Stimulated activated CD4-positive, alpha-beta T cell treated with anti-CD3 and anti-CD28 coated beads, TNF-alpha, amount 100 ng/mL, for 1 hour (primary cell): Measurements from ENCODE around the gene PCGF5.
"Not testable (repeated sequence)": the region's sequence is repeated elsewhere in the genome, so short reads cannot be mapped to it uniquely, and the experiment has no call there.

ENCODE experiments used
- DNase-seq, 3 donors: peaks; one replicate each; pipeline ENCODE4 v3.0.0-alpha.2; 2020; ENCODE audit warnings: low read depth in 3 of 3, low spot score in 1 of 3

Gene PCGF5

GRCh38 chr10:91271886-91272285 lies 51.4 kb downstream of the PCGF5 start:
- no peak for DNase-seq

DNA sequence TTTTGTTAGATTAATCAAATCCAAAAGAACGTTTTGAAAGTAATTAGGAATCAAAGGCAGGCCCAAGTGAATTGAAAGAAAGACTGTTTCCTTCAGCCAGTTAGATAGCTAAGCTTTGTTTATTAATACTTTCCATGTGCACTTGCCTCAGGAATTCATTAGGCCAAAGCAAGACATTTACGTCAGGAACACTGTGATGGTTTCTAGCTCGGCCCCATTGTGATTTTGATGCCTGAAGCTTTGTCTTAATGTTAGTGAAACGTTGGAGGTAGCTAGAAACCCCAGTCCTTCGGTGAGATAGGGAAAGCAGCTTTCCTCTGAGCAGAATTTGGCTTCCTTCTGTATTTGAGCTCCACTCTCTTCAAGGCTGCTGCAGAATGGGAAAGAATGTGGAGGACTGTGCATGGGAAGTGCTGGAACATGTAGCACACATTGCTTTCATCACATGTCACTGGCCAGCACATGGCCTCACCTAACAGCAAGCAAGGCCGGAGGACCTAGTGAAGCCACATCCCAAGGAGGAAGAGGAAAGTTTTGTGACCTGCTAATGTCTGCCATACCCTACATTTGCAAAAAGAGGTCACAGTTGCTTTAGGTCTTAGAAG lies 64.1 kb downstream of the PCGF5 start:
- no peak for DNase-seq

GRCh38 chr10:91286572-91286971 lies 66.1 kb downstream of the PCGF5 start:
- no peak for DNase-seq

DNA sequence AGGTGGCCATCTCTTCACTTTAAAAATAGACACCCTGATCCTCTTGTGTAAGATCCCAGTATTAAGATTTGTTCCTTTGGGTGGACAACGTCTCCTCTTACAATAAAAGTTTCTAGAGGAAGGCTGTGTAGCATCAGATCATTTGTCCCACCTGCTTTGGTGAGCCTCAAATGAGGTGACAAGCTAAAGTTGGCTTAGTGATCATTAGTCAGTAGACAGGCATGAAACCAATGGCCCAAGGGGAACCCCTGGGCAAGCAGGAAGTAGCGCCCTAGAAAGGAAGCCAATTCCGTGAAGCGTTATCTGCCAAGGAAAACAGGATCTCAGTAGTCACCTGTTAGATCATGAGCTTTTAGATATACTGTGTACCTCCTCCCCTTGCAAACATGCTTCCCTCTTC lies 66.8 kb downstream of the PCGF5 start:
- no peak for DNase-seq

DNA sequence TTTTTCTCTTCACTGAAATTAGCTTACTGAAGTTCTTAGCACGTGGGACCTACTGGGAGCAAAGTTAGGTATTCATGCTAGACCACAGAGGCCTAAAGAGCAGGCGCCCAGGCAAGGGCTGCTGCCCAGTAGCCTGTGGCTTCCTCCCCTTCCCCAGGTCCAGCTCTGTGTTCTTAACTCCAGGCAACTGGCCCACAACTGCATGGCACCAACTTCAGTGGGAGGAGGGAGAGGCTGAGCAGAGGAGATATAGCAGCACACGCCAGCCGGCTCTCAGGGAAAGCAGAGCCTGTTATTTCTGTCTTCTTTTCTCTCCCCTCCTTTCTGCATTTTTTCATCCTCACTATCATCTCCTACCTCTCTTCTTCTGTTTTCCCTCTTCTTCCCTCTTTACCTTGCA lies 67.4 kb downstream of the PCGF5 start:
- no peak for DNase-seq

DNA sequence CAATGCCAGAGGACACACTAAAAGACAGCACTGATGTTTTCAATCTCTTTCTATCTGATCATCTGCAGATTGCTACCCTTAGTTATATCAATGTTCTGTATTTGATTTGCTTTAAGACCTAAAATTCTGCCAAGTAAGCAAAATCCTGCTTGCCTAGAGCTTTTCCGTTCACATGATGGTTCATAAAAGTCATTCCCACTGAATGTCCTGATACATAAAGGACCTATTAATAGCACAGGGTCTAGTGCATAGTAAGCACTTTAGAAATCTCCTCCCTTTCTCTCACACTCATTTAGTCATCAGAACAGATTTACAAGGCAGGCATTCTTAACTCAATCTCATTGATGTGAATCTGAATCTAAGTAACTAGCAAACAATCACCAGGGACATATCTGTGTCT lies 68.8 kb downstream of the PCGF5 start:
- DNase-seq: no peak

DNA sequence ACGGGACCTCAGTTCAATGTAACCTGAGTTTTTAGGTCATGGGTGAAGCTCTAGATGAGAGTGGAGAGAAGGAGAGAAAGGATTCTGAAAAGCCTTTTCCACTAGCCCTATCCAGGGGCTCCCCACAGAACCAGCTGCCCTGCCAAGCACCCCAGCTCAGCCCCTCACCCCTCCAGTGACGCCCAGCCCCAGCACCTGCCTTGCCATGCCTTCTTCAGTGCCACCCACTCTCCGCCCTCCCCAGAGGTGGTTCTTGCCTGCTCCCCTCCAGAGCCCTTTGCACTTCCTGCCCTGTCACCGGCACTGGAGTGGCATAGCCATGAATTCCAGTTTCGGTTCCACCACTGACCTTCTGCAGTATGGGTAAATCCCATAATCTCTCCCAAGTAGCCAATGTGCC lies 70.1 kb downstream of the PCGF5 start:
- DNase-seq: no peak

DNA sequence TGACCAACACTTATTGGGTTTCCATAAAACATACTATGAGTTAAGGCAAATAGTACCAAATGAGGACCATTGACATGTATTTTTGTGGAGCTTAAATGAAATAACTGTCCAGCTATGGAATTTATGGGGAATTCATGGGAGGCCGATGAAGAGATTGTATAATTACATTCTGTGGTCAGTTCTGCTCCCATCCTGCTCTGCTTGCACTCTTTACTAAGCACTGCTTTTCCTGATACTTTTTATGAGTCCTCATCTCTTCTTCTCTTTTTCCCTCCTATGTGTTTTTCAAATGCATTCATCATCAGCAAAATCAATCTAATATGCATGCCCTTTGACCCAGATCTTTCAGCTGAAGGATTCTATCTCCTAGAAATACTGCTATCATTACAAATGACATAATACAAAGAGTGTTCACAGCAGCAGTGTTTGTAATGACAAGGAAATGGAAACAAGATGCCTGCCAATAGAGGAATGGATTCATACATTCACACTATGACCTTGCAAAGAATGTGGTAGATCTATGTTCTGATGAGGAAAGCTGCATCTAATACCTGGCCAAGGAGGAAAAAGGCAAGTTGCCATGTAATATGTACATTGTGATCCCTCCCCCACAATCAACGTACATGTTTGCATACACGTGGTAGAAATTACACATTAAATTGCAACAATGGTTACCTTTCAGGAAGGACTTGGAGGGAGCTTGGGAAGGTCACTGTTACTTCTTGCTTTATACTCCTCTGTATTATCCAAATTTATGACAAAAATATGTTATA lies 73.9 kb downstream of the PCGF5 start:
- no peak for DNase-seq

DNA sequence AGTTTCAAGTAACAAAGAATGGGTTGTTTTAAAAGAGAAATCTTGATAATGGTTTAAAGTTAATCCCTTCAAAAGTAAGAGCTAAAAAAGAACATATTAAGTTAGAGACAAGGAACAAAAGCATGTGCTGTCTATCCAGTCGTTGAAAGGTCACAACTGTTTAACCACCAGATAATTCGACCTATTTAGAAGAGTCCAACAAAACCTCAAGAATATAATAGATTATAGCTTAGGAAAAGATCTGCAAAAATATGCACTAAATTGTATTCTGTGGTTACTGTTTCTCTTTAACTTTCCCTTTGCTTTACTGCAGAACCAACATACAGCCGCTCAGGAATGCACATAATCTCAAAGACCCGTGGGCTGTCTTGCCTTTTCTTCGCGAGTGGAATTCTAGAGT lies 74.9 kb downstream of the PCGF5 start:
- no peak for DNase-seq

DNA sequence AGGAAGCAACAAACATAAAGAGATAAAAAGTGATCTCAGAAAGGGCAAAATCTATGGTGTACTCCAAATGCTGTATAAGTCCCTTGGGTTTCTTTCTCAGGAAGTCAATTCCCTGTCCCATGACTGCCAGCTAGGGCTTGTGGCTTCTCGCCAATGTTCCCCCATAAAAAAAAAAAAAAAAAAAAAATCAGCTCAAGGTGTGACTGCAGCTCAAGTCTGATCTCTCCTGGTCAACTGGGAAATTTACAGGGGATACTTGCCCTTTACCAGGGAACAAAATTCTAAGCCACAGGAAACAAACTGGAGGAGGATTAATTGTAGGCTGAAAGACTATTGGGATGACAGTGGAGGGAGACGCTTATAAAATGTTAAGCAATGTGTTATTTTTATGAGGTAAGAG lies 76.0 kb downstream of the PCGF5 start:
- DNase-seq: no peak

GRCh38 chr10:91298224-91298871 lies 77.9 kb downstream of the PCGF5 start:
- DNase-seq: peak; percentile 29 to 60 (median 60)

GRCh38 chr10:91299999-91300575 lies 79.6 kb downstream of the PCGF5 start:
- DNase-seq: no peak

DNA sequence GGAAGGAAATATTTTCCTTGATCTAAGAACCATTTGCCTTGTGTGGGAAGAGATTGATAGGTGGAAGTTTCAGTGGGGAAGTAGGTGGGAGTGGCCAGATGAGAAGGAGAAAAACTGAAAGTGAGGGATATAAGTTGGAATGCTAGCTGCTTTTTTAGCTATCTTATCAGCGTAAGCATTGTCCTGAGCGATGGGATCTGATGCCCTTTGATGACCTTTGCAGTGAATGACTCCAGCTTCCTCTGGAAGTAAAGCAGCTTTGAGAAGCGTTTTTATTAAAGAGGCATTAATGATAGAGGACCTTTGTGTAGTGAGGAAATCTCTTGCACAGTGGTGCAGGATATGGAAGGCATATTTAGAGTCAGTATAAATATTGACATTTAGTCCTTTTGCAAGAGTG lies 82.5 kb downstream of the PCGF5 start:
- DNase-seq: not testable (repeated sequence)

DNA sequence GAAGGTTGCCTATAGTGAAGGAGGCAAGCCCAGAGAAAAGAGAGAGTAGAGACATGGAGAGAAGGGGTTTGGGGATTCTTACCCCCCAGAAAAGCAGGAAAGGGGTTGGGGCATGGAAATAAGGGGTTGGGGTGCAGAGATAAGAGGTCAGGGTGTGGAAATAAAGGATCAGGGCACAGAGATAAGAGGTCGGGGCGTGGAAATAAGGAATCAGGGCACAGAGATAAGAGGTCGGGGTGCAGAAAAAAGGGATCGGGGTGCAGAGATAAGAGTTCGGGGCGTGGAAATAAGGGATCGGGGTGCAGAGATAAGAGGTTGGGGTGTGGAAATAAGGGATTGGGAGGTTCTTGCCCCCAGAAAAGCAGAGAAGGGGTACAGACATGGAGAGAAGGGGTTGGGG lies 85.5 kb downstream of the PCGF5 start:
- not testable (repeated sequence) for DNase-seq

DNA sequence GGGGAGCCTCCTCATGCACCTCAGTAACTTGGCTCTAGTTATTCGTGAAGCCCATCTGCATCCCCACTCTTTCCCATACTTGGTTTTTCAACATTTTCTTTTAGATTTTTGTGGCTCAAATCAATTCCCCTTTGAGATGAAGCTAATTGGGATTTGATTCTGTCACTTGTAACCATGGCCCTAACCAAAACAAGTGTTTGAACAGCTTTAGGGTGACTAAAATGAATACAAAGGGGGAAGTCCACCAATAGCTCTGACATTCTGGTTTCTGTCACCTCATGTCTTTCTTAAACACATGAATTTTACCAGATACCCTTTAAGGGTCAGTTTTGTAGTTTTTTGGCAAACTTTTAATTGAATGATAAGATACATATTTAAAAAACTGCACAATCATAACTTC lies 87.0 kb downstream of the PCGF5 start:
- DNase-seq: no peak

- no peak for DNase-seq
Observed at GRCh38 chr10:91309711-91310110, 89.2 kb downstream of the PCGF5 start.

- no peak for DNase-seq
Observed at GRCh38 chr10:91311601-91312381, 91.3 kb downstream of the PCGF5 start.

- no peak for DNase-seq
Observed at GRCh38 chr10:91312382-91312733, 91.9 kb downstream of the PCGF5 start.

DNA sequence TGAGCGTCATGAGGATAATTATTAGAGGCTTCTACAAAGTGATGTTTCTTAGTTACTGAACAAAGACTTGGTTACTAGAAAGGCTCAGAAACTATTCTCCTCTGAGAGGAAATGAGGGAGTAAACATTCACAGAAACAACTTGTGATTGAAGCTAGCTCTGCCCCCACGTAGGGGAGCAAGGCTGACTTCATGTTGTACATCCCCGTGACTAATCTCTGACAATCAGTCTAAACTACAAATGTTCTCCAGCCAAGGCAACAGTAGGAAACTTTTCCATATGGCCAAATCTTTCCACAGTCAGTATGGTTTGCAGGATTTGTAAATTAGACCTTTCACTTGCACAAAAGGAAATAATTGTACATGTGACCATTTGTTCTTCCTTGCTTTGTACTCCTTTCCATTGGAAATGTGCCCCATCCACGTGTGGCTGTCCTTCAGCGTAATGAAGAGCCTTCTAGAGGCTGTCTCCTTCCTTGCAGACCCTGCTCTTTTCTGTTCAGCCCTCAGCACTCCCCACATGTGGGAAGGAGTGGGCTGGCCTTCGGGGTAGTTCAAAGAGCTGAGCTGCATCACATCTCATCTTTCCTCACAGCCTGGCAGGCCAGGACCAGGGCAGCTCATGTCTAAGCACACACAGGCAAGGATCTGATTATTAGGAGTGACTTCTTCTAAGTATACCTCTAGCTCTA lies 93.5 kb downstream of the PCGF5 start:
- no peak for DNase-seq

DNA sequence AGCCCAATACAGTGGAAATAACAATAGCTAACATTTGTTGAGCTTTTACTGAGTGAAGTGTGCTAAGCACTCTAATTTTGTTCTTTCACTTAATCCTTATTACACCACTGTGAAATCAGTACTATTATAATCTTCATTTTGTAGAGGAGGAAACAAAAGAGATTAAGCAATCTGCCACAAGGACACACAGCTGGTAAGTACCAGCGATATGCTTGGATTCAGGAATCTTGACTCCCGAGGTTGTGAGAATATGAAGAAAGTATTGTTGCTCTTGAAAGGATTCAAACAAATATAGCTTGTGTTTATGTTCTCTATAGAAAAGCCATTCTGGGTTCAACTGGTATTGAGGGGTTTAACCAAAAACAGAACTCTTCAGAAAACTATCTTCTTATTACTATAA lies 96.0 kb downstream of the PCGF5 start:
- no peak for DNase-seq

- DNase-seq: no peak
Observed at GRCh38 chr10:91317541-91317940, 97.1 kb downstream of the PCGF5 start.
